K562 (cell line): ENCODE results near the gene EPHB1. TPM values are rescaled to one million over a fixed set of nuclear protein-coding genes. Genes with fewer than 3 reads are reported as not detected.

Experiments used
- ATAC-seq: fragments of 200-7000 bp; cut with Tn5 transposase; 3 replicates; pipeline ENCODE4 v1.9.1; 2020; ENCODE audit warnings: moderate library complexity
- BruUV-seq: library from RNA; stranded (reverse); fragments of 400-500 nt; replicated peaks from 2 replicates; lab custom pipeline; 2021; lab: Mats Ljungman, UMichigan
- CTCF ChIA-PET: fragments of 300-600 bp; formaldehyde crosslinking; extraction: SDS; loops from one replicate; lab custom pipeline; 2021; ENCODE audit warnings: low intra/inter-chr PET ratio; lab: Yijun Ruan, JAX
- POLR2A ChIA-PET: fragments of 300-600, 350-650 bp; sonication (Branson Sonifier 250); formaldehyde crosslinking; extraction: SDS; loops from one replicate; lab custom pipeline; 2021; ENCODE audit warnings: antibody characterized with exemption, inconsistent platforms; lab: Yijun Ruan, JAX
- DNase-seq, 4 experiments: peaks; one replicate each; pipeline versions ENCODE4 v3.0.0 to v3.0.0-alpha.2; 2011 to 2018; ENCODE audit warnings: low spot score in 3 of 4, mixed read lengths in 3 of 4; ENCODE audit errors: extremely low read depth in 1 of 4
- FAIRE-seq: peaks from 2 replicates; lab custom pipeline; 2011; peaks lifted over from hg19 to GRCh38; lab: Jason Lieb, UNC
- H2AFZ ChIP-seq: 2 replicates; pipeline ENCODE4 v1.6.0; 2011; ENCODE audit warnings: low read depth, low read length, control low read depth, inconsistent platforms
- H3K27ac ChIP-seq: fragments of 200-600 bp; 3 replicates; pipeline ENCODE4 v1.8.0; 2011; ENCODE audit warnings: low read depth, mild to moderate bottlenecking, control low read depth, inconsistent platforms, low read length, moderate library complexity, mixed read lengths; ENCODE audit errors: extremely low read depth
- H3K27me3 ChIP-seq, 2 experiments: fragments of 300-600 bp in 1 of 2; 2 replicates in 1 of 2; 3 replicates in 1 of 2; pipeline versions ENCODE4 v1.6.0 to v1.8.0; 2011; ENCODE audit warnings: inconsistent platforms in 2 of 2, low read length in 2 of 2, mild to moderate bottlenecking in 1 of 2, mixed read lengths in 1 of 2, moderate library complexity in 1 of 2; ENCODE audit not compliant: control insufficient read depth in 2 of 2, insufficient read depth in 2 of 2
- H3K36me3 ChIP-seq: fragments of 300-600 bp; 3 replicates; pipeline ENCODE4 v1.8.0; 2011; ENCODE audit warnings: mild to moderate bottlenecking, low read length, inconsistent platforms; ENCODE audit not compliant: control insufficient read depth, insufficient read depth
- H3K4me1 ChIP-seq, 2 experiments: fragments of 200-600 bp in 1 of 2; replicated peaks in 1 of 2; 2 replicates in 1 of 2; 3 replicates in 1 of 2; pipeline versions ENCODE4 v1.5.1 to v1.8.0; 2011; ENCODE audit warnings: inconsistent platforms in 2 of 2, low read length in 2 of 2, mild to moderate bottlenecking in 1 of 2, mixed read lengths in 1 of 2, moderate library complexity in 1 of 2; ENCODE audit not compliant: control insufficient read depth in 2 of 2, insufficient read depth in 2 of 2
- H3K4me2 ChIP-seq: 2 replicates; pipeline ENCODE4 v1.6.1; 2011; ENCODE audit warnings: low read length, control low read depth, inconsistent platforms, mixed read lengths; ENCODE audit not compliant: insufficient read depth
- H3K4me3 ChIP-seq: fragments of 200-600 bp; sonication (generic), shearing (Covaris generic); 2 replicates; pipeline ENCODE4 v1.5.1; 2016; ENCODE audit warnings: control low read depth, inconsistent platforms
- H3K79me2 ChIP-seq: fragments of 200-600 bp; 3 replicates; pipeline ENCODE4 v1.8.0; 2011; ENCODE audit warnings: low read length, inconsistent platforms; ENCODE audit not compliant: control insufficient read depth, insufficient read depth
- H3K9ac ChIP-seq, 2 experiments: 2 replicates each; pipeline versions ENCODE4 v1.6.0 to v1.6.1; 2011; ENCODE audit warnings: low read depth in 2 of 2, low read length in 2 of 2, control low read depth in 1 of 2, inconsistent platforms in 1 of 2, mild to moderate bottlenecking in 1 of 2, mixed read lengths in 1 of 2; ENCODE audit not compliant: insufficient read depth in 1 of 2
- H3K9me1 ChIP-seq: one replicate; pipeline ENCODE4 v1.6.0; 2011; ENCODE audit warnings: inconsistent platforms, mild to moderate bottlenecking, low read length, moderate library complexity; ENCODE audit not compliant: control insufficient read depth, insufficient read depth
- H3K9me3 ChIP-seq: replicated peaks from 2 replicates; pipeline ENCODE4 v1.5.1; 2011; ENCODE audit warnings: low read depth, low read length, inconsistent platforms; ENCODE audit not compliant: control insufficient read depth, insufficient read depth
- H4K20me1 ChIP-seq: replicated peaks from 2 replicates; pipeline ENCODE4 v1.6.1; 2011; ENCODE audit warnings: low read length, inconsistent platforms, mixed read lengths; ENCODE audit not compliant: control insufficient read depth, insufficient read depth
- ELF4 ChIP-seq: fragments of 450-650 bp; formaldehyde crosslinking; IDR thresholded peaks from 2 replicates; pipeline ENCODE4 v1.4.0; 2022; ENCODE audit warnings: missing genetic modification characterization
- SP1 ChIP-seq: sonication (generic); formaldehyde crosslinking; IDR thresholded peaks from 2 replicates; pipeline ENCODE4 v1.8.1; 2022; ENCODE audit warnings: mild to moderate bottlenecking, missing genetic modification reagents
- ZNF444 ChIP-seq: fragments of 250-450 bp; sonication (Bioruptor Pico); IDR thresholded peaks from 2 replicates; pipeline ENCODE4 v1.4.0; 2020; ENCODE audit warnings: mild to moderate bottlenecking, moderate library complexity
- in situ Hi-C: fragments of 300-500 bp; cut with MboI; formaldehyde crosslinking; loops from 4 replicates; pipeline ENCODE4 v1.15.0; 2018; ENCODE audit warnings: inconsistent platforms, mixed read lengths
- intact Hi-C: fragments of 100-400 bp; cut with micrococcal nuclease; formaldehyde crosslinking; loops from 2 replicates; pipeline ENCODE4 v1.14.2; 2022
- polyA plus RNA-seq, 8 experiments: library from polyadenylated mRNA; depleted of rRNA in 4 of 8; stranded (reverse) in 5 of 8; unstranded in 3 of 8; fragments of >200 nt; fragmentation: Nextera tagmentation in 2 of 8; fragmentation: Illumina TruSeq in 1 of 8; extraction: Ambion mirVana in 2 of 8; extraction: Trizol in 1 of 8; gene quantifications; 2 replicates each; pipeline versions ENCODE4 v1.2.1 to v1.2.3, GENCODE V29; 2011 to 2014; ENCODE audit warnings: inconsistent platforms in 1 of 8, missing spikeins in 1 of 8
- total RNA-seq, 7 experiments: library from RNA; depleted of rRNA in 6 of 7; stranded (reverse); fragments of >200 nt in 6 of 7; fragmentation: Illumina TruSeq in 2 of 7; extraction: Trizol in 2 of 7; gene quantifications; 2 replicates each; pipeline versions ENCODE4 v1.2.1 to v1.2.3, GENCODE V29; 2011 to 2021; ENCODE audit warnings: low replicate concordance in 1 of 7
- TF ChIP-seq, protein P1 (sequence below), 2 experiments: IDR thresholded peaks in 1 of 2; conservative IDR thresholded peaks in 1 of 2; 2 replicates each; pipeline ENCODE4 v1.6.1; 2016; ENCODE audit warnings: low read depth in 2 of 2, mild to moderate bottlenecking in 1 of 2, missing compliant biosample characterization in 1 of 2, missing genetic modification characterization in 1 of 2, moderate library complexity in 1 of 2

The EPHB1 gene
- total and polyA plus RNA-seq, 9 of the 15 experiments (the other 6 are each of a cell fraction or from before 2014, with no cell fraction given), result 0.29 TPM; not detected in 8

DNA sequence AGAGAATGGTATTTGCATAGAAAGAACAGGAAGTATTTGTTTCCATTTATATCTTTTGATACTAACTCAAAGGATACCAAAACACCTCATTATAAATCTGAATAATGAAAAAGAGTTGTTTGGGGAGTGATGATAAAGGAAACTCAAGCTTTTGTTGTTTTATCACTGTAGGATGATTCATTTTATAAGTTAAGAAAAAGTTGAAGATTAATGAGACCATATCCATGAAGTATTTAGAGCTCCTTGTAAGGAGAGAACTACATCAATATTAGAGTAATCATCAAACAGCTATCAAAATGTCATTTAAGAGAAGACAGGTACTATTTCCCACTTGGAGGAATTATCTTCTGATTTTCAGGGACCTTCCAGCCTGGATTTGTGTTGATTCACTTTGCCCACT lies 92.5 kb downstream of the EPHB1 start:
- ATAC-seq (no peak), DNase-seq (no peak)
- no peak overlapping the region for H3K4me3 ChIP-seq
- BruUV-seq, result no TSS peak
- no peaks in the 10 kb centered on the region for H3K9me3 ChIP-seq
- TF ChIP-seq SP1 (CRISPR knock-in tag), result no peak
- TF ChIP-seq ZNF444 (CRISPR knock-in tag), result no peak
- no peak for TF ChIP-seq ELF4 (CRISPR knock-in tag)
- TF ChIP-seq, protein P1, sequence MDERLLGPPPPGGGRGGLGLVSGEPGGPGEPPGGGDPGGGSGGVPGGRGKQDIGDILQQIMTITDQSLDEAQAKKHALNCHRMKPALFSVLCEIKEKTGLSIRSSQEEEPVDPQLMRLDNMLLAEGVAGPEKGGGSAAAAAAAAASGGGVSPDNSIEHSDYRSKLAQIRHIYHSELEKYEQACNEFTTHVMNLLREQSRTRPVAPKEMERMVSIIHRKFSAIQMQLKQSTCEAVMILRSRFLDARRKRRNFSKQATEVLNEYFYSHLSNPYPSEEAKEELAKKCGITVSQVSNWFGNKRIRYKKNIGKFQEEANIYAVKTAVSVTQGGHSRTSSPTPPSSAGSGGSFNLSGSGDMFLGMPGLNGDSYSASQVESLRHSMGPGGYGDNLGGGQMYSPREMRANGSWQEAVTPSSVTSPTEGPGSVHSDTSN (CRISPR knock-in tag; IDR thresholded peaks at IDR 0.05; ENCODE audit: low read depth), result no peak
- TF ChIP-seq, protein P1 (tag; conservative IDR thresholded peaks at IDR 0.05; ENCODE audit: low read depth), result no peak
- TF ChIP-seq, all 486 proteins: peak for 0
- ChIA-PET CTCF (no interaction called here), POLR2A (no interaction called here)
- H3K4me1 ChIP-seq, result no peaks in the 10 kb centered on the region
- intact Hi-C loops, result no loop called here
- no peak overlapping the region for H2AFZ ChIP-seq
- H3K36me3 ChIP-seq, result no peaks in the 10 kb centered on the region
- no peaks in the 10 kb centered on the region for H3K79me2 ChIP-seq
- H3K27me3 ChIP-seq, result no peaks in the 10 kb centered on the region; a peak in 1 of 5 replicates
- no peak overlapping the region for H3K9ac ChIP-seq
- no peak overlapping the region for H3K27ac ChIP-seq
- no peak overlapping the region for H3K4me2 ChIP-seq
- H3K9me1 ChIP-seq, result no peaks in the 10 kb centered on the region
- FAIRE-seq, result no peak
- in situ Hi-C loops, result no loop called here
- no peaks in the 10 kb centered on the region; the same call in 1 of the 2 replicates for H4K20me1 ChIP-seq
